ENCODE results near the gene COPZ1.
"Not testable (repeated sequence)": the region's sequence is repeated elsewhere in the genome, so short reads cannot be mapped to it uniquely, and the experiment has no call there.

Gene COPZ1

DNA sequence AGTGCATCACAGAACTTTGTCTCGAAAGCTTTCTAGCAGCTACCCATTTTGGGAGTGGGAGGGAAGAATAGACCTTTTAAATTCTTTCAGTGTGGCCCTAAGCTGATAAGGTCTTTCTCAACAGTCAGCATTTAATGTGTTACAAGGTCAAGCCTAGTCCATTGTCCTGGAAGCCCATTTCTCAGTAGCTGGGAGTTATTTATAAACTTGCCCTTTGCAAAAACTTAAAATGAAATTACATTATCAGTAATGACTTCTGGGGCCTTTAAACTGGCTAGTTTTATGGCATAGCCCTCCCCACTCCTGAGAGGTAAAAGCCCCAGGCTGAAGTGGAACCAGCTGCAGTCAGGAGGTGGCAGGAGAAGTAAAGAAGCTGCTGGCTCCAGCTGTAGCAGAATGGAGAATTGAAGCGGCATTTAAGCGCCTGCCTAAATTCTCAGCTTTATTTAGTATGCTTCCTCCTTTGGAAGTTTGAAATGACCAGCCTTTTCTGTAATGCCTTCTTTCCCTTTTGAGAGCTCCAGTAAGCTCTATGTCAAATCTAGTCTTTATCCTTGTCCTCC lies 12.4 kb downstream of the COPZ1 start:
- DNase-seq: peak; percentile 7

DNA sequence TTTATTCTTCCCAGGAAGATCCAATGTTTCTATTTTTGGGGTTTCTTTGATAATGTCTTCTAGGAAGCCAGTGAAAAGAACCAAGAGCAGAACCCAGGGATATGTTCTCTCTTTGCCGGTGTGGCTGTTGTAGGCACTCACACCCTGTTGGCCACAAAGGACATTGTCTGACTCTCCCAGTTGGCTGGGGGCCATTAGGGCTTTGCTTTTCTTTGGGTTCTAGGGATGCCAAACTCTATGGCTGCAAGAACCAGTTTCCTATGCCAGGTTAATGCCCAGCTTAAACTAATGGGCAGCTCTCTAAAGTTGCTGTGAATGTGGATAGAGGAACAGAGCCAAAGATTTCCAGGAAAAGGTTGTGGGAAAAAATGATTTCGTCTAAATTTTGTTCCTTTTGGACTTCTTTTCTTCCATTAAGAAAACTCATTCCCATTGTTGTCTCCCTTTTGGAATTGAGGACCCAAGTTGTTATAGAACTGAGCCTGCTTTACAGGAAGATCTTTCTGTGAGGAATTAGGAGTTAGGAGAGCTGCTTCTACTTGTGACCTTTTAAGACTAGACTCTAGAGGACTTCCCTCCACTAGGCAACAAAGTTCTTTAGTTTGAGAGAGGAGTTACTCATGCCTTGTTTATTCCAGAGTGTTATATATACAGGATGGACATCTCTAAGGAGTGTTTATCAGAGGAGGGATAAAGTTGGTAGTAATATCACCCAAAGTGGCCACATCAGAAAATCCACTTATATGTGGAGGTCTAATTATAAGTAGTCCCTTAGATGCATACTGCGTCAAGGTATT lies 13.1 kb downstream of the COPZ1 start:
- no peak for DNase-seq

DNA sequence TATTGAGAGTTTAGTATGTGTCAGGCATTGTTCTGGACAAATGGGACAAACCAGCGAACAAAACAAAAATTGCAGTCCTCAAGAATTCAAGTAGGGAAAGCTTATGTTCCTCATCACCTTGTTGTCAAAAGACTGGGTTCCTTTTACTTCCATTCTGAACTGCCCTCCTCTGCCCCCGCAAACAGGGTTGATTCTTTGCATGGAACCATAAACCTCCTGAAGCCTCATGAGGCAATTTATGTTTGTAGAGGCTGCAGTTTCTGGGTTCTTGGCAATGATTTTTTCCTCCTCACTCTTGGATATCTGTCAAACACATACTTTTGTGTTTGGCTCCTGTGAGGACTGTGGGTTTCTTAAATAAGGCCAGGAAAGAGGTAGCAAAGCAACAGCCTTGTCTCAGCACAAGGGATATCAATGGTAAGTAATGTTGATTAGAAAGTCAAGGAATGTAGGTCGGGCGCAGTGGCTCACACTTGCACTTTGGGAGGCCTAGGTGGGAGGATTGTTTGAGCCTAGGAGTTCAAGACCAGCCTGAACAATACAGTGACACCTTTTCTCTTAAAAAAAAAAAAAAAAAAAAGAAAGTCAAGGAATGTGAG lies 13.9 kb downstream of the COPZ1 start:
- no peak for DNase-seq

DNA sequence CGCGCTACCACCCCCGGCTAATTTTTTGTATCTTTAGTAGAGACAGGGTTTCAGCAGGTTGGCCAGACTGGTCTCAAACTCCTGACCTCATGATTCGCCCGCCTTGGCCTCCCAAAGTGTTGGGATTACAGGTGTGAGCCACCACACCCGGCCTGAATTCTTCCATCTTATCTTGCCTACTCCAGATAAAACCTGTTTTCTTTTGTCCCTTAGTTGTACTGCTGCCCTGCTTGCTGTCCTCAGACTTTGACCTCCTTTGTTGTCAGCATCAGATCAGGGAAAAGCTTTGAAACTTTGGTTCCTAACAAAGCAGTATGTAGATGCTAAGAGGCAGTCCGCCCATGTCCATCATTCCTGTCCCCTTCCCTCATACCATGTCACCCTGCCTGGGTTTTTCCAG lies 15.9 kb downstream of the COPZ1 start:
- DNase-seq: no peak

DNA sequence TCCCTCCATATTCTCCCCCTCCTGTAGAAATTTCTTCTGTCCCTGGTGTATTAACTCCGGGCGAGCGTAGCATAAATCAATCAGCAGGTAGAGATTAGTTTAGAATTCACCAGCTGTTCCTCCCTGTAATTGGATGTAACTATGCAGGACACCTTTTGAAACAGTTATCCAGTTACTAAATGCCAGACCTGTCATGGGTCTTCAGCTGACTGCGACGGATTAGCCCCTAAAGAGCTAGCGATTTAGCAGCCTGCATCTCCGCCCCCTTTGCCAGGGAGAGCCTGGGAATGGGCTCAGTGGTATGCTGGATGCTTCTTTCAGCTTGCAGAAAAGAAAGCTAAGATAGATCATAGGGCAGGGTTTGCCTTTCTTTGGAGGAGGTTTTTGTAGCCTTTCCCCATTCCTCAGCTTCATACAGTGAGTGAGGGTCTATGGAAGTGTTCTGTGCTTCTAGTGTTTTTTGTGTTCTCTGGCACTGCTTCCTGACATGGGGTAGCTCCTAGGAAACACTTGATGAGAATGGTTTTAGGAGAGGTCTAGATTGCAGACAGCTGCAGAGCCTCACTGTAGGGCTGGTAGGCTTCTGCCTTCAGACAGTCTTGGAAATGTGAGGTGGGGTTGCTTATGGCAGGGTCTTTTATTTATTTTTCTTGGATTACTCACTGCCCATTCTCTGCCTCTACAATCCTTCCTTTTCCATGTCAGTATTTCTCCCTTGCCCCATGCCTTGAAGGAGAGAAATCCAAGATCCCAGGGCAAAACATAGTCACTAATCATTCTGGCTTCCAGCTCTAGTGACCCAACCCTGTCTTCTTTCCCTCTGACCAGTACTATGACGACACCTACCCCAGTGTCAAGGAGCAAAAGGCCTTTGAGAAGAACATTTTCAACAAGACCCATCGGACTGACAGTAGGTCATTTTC lies 16.7 kb downstream of the COPZ1 start:
- no peak for DNase-seq

DNA sequence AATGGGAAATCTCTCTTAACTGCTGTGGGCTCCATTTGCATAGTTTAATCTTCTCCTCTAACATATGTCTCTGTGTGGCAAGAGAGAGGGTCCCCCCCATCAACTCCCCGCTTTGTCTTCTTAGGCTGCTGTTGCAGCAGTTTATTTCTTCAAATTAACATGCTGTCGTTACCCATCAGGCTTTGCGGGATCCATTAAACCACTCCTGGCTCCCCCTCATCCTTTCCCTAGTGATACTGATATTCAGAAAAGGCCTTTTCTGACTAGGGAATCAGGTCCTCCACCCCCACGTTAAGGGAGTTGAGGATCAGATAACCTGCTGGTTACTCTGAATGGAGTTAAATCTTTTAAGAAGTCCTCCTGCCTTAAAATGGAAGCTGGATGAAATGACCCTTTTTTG lies 24.1 kb downstream of the COPZ1 start:
- DNase-seq: no peak

DNA sequence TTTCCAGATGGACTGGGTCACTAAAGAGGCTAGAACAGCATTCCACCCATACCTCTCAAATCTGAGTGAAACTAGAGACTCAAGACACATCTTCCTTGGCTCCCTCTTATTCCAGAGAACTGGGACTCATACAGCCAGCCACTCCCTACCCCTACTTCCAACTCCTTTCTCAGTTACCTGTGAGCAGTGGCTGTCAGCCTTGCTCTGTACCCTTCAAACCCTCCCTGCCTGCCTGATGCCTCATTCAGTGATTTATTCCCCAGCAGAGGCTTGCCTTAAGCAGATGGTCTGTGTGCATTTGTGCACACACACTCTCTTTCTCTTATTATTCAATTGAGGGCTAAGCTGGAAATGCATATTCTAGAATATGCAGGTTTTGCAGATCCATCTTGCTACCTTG lies 24.7 kb downstream of the COPZ1 start:
- no peak for DNase-seq

DNA sequence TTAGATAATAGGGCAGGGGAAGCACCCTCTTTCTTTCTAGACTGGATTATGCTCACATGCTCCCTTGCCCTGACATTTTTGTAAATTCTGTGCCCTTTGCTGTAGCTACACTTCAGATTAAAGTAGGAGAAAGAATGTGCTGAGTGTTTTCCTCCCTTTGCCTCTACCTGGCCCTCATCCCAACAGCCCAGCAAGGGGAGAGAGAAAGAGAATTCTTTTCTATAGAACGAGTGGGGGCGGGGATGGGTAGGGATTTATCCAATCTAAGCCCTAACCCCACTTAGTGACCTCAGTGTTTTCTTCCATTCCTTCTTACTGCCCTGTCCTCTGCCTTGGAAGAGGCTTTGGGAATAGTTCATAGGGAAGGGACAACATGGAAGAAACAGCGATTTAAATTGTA lies 25.8 kb downstream of the COPZ1 start:
- no peak for DNase-seq

DNA sequence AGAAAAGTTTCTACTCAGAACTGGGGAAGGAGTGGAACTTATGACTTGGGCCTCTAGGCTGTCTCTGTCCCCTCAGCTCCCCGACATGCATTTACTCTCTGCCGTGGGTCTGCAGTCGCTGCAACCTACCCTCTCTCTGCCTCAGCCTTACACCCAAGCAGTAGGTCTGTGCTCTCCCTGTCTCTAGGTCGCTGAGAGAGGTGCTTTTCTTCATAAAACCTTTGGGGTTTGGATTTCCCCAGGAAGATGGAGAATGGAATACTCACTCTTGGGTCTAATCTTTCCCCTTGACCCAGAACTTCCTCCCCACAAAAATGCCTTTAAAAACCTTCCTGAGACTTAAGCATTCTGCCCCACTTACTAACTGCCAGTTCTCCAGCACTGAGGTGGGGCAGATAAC lies 26.4 kb downstream of the COPZ1 start:
- DNase-seq: no peak

DNA sequence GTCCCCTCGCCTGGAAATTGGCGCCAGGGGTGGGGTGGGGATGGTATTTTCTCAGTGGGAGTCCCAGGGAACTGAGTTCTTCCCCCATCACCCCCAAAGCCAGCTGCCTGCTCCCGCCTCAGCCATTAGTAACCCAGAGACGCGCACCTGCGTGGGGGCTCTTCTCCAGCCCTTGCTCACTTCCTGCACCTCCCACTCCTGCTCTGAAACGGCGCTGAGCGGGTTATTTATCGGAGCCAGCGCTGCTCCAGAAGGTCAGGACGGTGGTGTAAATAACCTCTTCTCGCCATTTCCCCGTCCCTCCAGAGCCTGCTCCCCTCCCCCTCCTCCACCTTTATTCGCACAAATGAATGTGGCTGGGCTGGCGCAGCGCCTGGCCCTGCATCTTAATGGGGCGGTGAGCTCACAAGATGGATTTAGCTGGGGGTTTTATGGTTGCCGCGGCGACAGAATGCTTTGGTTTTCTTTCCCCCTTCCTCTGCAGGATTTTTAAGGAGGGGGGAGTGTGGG lies 27.1 kb downstream of the COPZ1 start:
- peak; percentile 64 for DNase-seq

DNA sequence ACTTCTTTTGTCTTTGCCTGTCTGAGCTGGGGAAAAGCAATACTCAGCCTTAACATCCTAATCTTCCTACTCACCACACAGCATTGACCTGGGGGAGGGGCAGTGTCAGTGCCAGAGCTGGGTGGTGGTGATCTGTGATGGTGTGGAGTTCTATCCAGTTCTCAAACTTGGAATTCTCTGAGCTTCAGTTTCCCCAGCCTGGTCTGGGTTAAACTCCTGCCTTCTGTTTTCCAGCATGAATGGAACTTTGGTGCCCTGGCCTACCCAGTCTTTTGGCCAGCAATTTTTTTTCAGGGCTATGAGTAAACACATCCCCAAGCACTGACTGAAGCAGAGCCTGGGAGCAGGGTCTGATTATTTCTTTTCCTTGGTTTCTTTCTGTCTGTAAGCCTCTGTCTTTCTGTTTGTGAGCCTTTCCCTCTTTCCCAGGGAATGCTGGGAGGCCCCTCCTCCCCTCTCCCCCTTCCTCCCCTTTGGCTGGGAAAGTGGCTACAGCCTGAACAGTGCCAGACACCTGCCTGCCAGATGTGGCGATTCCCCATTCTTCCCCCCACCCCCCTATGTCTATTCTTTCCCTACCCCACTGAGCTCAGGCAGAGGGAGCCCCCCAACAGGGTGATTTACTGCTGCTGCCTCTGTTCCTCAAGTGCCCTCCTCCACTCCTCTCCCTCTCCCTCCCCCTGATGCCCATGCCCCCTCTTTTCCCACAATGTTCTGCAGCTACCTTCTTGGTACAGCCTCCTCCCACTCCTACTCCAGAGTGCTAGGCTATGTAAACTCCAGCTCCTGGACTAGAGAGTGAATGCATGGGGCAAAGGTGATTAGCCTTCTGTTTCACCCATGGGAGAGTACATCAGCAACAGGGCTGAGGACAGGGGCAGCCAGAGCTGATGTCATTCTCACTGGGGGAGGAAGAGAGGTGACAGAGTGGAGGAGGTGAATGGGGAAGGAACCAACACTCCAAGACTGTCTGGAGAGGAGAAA lies 28.3 kb downstream of the COPZ1 start:
- peak; percentile 50 for DNase-seq

DNA sequence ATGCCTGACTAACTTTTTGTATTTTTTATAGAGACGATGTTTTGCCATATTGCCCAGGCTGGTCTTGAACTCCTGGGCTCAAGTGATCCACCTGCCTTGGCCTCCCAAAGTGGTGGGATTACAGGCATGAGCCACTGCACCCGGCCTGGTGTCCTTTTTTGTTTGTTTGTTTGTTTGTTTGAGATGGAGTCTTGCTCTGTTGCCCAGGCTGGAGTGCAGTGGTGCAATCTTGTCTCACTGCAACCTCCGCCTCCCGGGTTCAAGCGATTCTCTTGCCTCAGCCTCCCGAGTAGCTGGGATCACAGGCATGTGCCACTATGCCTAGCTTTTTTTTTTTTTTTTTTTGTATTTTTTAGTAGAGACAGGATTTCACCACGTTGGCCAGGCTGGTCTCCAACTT lies 29.3 kb downstream of the COPZ1 start:
- not testable (repeated sequence) for DNase-seq

DNA sequence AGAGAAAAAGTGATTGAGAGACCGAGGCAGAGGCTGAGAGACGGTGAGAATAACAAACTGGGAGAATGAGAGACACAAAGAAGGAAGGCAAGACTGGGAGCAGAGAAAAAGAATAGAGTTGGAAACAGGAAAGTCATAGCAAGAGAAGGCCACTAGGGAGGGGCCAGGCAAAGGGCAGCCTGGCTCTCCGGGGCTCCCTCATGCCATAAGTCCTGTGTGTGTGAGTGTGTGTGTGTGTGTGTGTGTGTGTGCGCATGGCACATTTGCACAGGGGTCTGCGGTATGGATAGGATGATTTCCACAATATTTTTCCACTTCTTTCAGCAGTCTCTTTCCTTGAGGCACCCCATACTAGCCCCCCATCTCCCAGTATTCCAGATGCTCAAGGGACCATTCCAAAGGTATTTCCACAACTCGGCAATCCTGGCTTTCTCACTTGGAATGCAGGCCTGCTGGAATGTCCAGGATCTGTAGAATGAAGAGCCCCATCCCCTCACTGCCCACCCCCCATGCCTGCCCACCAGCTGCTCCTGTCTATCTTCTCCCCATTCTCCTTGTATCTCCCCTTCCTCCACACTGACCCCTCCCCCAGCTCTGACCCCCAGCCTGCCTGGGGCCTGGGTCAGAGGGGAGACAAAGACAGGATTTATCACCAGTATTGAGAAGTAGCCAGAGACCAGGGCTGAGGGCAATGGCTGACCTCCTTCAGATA lies 30.3 kb downstream of the COPZ1 start:
- DNase-seq: no peak

DNA sequence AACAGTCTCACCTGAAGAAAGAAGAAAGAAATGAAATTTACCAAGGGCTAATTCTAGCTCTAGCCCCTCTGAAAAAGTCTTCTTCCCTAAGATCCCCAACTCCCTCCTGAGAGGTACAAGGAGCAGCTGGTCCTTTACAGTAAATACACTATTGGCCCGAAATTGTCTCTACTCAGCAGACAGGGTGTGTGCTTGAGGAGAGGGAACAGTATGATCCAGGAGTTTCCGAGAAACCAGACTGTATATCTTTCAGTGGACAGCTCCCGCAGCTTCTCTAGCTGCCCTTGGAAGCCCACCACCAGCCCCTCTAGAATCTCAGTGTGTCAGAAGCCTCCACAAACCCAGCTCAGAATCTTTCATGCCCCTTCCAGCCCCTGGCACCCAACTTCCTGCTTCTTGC lies 31.3 kb downstream of the COPZ1 start:
- no peak for DNase-seq

DNA sequence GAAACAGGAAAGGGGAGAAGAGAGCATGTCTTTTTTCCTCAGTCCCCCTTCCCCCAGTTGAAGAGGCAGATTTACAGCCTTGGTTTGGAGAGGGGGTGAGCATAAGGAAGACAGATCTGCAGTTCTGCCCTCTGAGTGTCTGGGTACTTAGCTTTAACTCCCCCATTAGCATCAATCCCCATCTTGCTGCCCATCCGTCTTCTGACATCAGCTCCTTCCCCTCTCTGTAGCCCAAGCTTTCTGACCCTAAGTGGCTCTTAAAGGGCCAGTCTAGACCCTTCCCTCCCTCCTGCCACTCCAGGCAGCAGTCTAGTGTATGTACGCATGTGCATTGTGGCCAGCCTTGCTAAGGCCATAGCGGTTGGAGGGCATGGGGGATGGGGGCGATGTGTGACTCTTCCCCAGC lies 32.0 kb downstream of the COPZ1 start:
- peak; percentile 15 for DNase-seq

DNA sequence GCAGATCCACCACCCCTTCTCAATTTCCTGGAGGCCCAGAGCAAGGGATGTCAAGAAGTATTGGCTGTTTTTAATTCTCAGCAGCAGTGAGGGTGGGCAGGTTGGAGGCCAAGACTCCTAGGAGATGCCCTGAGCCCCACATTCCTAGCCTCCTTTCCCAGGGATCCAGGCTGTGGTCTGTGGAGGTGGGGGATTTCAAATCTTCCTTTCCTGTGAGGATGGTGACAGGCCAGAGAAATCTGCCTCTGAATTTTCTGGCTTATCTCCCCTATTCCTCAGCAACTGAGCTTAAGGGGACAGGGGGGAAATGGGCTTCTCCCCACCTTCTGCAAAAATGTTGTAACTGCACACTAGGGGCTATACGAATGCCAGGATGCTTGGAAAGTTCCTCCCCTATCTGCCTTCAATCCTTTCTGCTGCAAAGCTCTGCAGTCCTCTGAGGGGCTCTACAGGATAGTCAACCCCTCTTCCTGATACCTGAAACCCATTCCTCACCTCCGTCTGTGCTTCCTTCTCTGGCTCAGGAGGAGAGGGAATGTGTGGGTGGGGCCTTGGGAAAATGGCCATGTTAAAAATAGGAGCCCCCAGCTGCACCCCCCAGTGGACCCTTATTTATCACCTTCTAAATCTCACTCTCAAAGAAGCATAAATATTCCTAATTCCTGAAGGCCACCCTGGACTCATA lies 32.7 kb downstream of the COPZ1 start:
- DNase-seq: no peak

DNA sequence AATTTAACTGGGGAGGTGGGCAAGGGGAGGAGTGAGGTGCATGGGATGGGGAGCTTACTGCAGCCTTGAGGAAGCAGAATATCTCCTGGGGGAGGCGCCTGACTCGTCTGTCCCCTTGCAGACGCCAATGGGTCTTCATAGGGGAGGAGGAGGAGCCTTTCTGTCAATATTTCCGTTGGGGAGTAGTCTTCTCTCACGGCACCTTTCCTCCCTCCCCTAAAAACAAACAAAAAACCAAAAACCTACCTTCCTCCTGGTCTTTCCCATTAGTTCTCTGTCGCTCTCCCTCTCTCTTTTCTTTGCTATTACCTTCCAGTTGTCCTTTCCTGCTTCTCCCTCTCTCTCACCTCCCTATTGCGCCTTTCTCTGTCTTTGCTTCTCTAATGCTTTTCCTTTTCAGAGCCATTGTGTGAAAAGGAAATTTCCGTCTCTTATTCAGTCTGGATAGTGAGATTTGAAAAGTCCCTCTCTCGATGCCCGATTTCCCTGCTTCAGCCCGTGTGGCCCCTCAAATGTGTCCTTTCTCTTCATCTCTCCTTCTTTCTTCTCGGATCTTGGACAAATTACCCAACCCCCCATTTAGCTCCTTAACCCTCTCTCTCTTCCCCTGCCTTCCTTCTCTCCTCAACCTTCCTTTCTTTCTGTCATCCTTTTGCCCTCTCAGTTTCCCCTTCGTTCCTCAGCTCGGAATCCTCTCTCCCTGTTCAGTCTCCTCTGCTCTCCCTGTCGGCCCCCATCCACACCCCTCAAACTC lies 33.4 kb downstream of the COPZ1 start:
- DNase-seq: peak; percentile 45

DNA sequence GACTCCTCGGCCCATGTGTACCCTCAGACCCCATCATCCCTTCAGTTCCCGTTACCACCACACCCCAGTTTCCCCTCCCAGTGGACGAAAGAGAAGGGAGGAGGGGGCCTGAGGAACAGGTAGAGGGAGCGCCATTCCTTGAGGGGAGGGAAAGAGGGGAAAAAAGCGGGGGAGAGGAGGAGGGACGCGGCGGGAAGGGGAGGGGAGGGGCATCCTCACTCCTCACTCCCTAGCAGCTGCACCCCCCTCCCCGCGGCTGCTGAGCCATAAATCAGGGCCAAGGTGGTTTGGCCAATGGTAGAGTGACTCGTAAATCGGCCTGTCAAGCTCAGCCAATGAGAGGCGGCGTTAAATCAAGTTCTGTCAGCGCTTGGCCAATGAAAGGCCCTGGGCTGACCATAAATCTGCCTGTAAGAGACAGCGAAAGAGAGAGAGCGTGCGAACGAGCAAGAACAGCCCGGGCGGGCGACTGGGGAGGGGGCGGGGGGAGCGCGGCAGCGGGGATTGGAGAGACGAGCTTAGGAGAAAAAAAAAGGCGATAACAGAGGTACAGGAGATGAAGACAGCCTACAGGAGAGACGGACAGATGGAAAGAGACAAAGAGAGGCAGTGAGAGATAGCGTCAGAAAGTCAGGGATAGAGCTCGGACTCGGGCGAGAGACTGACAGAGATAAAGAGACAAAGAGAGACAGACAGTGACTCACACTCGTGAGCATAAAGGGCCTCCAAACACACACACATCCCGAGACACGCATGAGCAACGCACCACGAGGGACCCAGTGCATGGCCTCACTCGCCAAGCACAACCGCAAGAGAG lies 34.2 kb downstream of the COPZ1 start:
- DNase-seq: peak; percentile 96

Data from DMS79 treated with DMSO at 0.1 percent for 48 hours (cell line).